Liver (tissue), 9 donors: ENCODE measurements around the gene CARD16. TPM values are rescaled to one million over a fixed set of nuclear protein-coding genes. Genes with fewer than 3 reads are reported as not detected.

ENCODE experiments used
- DNase-seq: peaks from one replicate; pipeline ENCODE4 v3.0.0-alpha.2; 2017; ENCODE audit warnings: low spot score
- H3K27ac ChIP-seq, 2 donors: one replicate each; pipeline ENCODE4 v1.7.0; 2013; ENCODE audit warnings: inconsistent platforms in 2 of 2, low read length in 2 of 2, control low read depth in 1 of 2, low read depth in 1 of 2, mild to moderate bottlenecking in 1 of 2
- H3K27me3 ChIP-seq, 4 donors: one replicate each; pipeline versions ENCODE4 v1.6.1 to v1.7.0; 2013; ENCODE audit warnings: low read length in 3 of 4, inconsistent platforms in 1 of 4, mild to moderate bottlenecking in 1 of 4, moderate library complexity in 1 of 4; ENCODE audit not compliant: control insufficient read depth in 4 of 4, insufficient read depth in 4 of 4
- H3K36me3 ChIP-seq, 4 donors: one replicate each; pipeline versions ENCODE4 v1.6.1 to v1.7.0; 2013; ENCODE audit warnings: low read length in 3 of 4, mild to moderate bottlenecking in 3 of 4, low read depth in 1 of 4, moderate library complexity in 1 of 4; ENCODE audit not compliant: control insufficient read depth in 4 of 4, insufficient read depth in 3 of 4
- H3K4me1 ChIP-seq, 4 donors: one replicate each; pipeline versions ENCODE4 v1.6.1 to v1.7.0; 2013; ENCODE audit warnings: low read length in 3 of 4, mild to moderate bottlenecking in 3 of 4, moderate library complexity in 1 of 4; ENCODE audit not compliant: control insufficient read depth in 4 of 4, insufficient read depth in 4 of 4
- H3K4me3 ChIP-seq, 3 donors: one replicate each; pipeline versions ENCODE4 v1.6.1 to v1.7.0; 2013; ENCODE audit warnings: low read length in 3 of 3, control low read depth in 1 of 3, low read depth in 1 of 3, mild to moderate bottlenecking in 1 of 3
- H3K9ac ChIP-seq, 2 donors: one replicate each; pipeline ENCODE4 v1.7.0; 2013; ENCODE audit warnings: low read length in 2 of 2, mild to moderate bottlenecking in 2 of 2, moderate library complexity in 2 of 2, control low read depth in 1 of 2, low read depth in 1 of 2
- H3K9me3 ChIP-seq, 4 donors: one replicate each; pipeline versions ENCODE4 v1.6.1 to v1.7.0; 2013; ENCODE audit warnings: low read length in 3 of 4; ENCODE audit not compliant: control insufficient read depth in 4 of 4
- ATF3 ChIP-seq: IDR thresholded peaks from 2 replicates; pipeline ENCODE4 v1.6.1; 2016; ENCODE audit warnings: antibody characterized with exemption
- EGR1 ChIP-seq, 2 donors: IDR thresholded peaks; 2 replicates each; pipeline ENCODE4 v1.6.1; 2016 to 2018; ENCODE audit warnings: antibody characterized with exemption in 2 of 2, low read depth in 2 of 2
- FOXA1 ChIP-seq: IDR thresholded peaks from 2 replicates; pipeline ENCODE4 v1.6.1; 2016; ENCODE audit warnings: antibody characterized with exemption
- FOXA2 ChIP-seq: IDR thresholded peaks from 2 replicates; pipeline ENCODE4 v1.6.1; 2016; ENCODE audit warnings: antibody characterized with exemption
- GABPA ChIP-seq, 2 donors: IDR thresholded peaks in 1 of 2; conservative IDR thresholded peaks in 1 of 2; 2 replicates each; pipeline ENCODE4 v1.6.1; 2016; ENCODE audit warnings: antibody characterized with exemption in 2 of 2, mild to moderate bottlenecking in 1 of 2, moderate library complexity in 1 of 2
- HNF4A ChIP-seq, 2 donors: conservative IDR thresholded peaks; 2 replicates each; pipeline ENCODE4 v1.6.1; 2016; ENCODE audit warnings: antibody characterized with exemption in 2 of 2, mild to moderate bottlenecking in 2 of 2
- HNF4G ChIP-seq: IDR thresholded peaks from 2 replicates; pipeline ENCODE4 v1.6.1; 2016; ENCODE audit warnings: antibody characterized with exemption
- JUND ChIP-seq, 2 donors: IDR thresholded peaks; 2 replicates each; pipeline ENCODE4 v1.6.1; 2016; ENCODE audit warnings: antibody characterized with exemption in 2 of 2
- MAX ChIP-seq: IDR thresholded peaks from 2 replicates; pipeline ENCODE4 v1.6.1; 2016; ENCODE audit warnings: antibody characterized with exemption
- NR2F2 ChIP-seq: IDR thresholded peaks from 2 replicates; pipeline ENCODE4 v1.6.1; 2016; ENCODE audit warnings: antibody characterized with exemption
- RAD21 ChIP-seq, 2 donors: IDR thresholded peaks; 2 replicates each; pipeline ENCODE4 v1.6.1; 2016; ENCODE audit warnings: antibody characterized with exemption in 2 of 2, mild to moderate bottlenecking in 2 of 2
- RXRA ChIP-seq, 2 donors: IDR thresholded peaks; 2 replicates each; pipeline ENCODE4 v1.6.1; 2017 to 2018; ENCODE audit warnings: antibody characterized with exemption in 2 of 2, mild to moderate bottlenecking in 1 of 2
- SP1 ChIP-seq: IDR thresholded peaks from 2 replicates; pipeline ENCODE4 v1.6.1; 2018; ENCODE audit warnings: antibody characterized with exemption, mild to moderate bottlenecking
- YY1 ChIP-seq: IDR thresholded peaks from 2 replicates; pipeline ENCODE4 v1.6.1; 2016; ENCODE audit warnings: antibody characterized with exemption, mild to moderate bottlenecking
- ZBTB33 ChIP-seq: IDR thresholded peaks from 2 replicates; pipeline ENCODE4 v1.6.1; 2016; ENCODE audit warnings: antibody characterized with exemption
- WGBS: extraction: QIAGEN DNeasy Blood & Tissue Kit; methylation state at CpG from one replicate; pipeline ENCODE4 v1.1.7; 2013; 5-methylcytosine and 5-hydroxymethylcytosine counted together
- polyA plus RNA-seq, 2 donors: library from polyadenylated mRNA; stranded (reverse) in 1 of 2; unstranded in 1 of 2; fragments of 200-250 nt in 1 of 2; fragments of >200 nt in 1 of 2; fragmentation: Nextera tagmentation in 1 of 2; extraction: Ambion mirVana in 1 of 2; gene quantifications; one replicate each; pipeline versions ENCODE4 v1.2.1 to v1.2.3, GENCODE V29; 2013 to 2015
- total RNA-seq, 2 donors: library from RNA; depleted of rRNA; stranded (reverse); fragments of >200 nt; gene quantifications; one replicate each; pipeline ENCODE4 v1.2.3, GENCODE V29; 2014
- TF ChIP-seq, protein P1 (sequence below): IDR thresholded peaks from 2 replicates; pipeline ENCODE4 v1.6.1; 2016; ENCODE audit warnings: antibody characterized with exemption, mild to moderate bottlenecking
- TF ChIP-seq, protein P2 (sequence below): fragments of 150-350 bp; IDR thresholded peaks from 2 replicates; pipeline ENCODE4 v1.5.1; 2017; ENCODE audit warnings: improper control_type of control experiment, low read depth, low read length; ENCODE audit not compliant: missing input control
- donor health status: healthy.
- donor health status: healthy.
- donor health status: healthy.
- donor health status: healthy.
- donor health status: healthy.

CARD16 gene
- total and polyA plus RNA-seq, 4 donors: 5.1 to 10.0 (median 8.7) TPM

DNA sequence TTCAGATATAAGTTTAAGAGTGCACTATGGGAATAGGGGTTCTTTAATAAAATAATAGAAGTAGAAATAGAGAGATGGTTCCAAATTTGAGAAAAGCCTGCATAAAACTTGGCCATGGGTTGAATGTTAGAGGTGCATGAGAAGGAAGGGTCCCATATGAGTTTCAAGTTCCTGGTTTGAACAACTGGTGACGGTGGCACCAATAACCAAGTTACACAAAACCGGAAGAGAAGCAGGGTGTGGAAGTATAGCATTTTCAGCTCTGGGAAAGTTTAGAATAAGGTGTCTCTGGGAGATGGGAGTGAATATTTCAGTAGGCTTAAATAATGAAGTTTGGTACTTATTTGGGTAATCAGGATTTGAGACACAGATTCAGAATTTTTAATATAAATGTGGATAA lies 12.6 kb downstream of the CARD16 start:
- Histone ChIP-seq H3K27me3 (no peaks in the 10 kb centered on the region), H3K27ac (no peak overlapping the region), H3K9ac (no peak overlapping the region), H3K4me1 (peaks cover 0 to 18% (median 9%) of the 10 kb centered on the region in 4 donors), H3K4me3 (no peak overlapping the region), H3K9me3 (no peaks in the 10 kb centered on the region), H3K36me3 (peaks cover 0 to 26% (median 9%) of the 10 kb centered on the region in 4 donors)
- TF ChIP-seq NR2F2 (no peak), YY1 (no peak), FOXA1 (no peak)
- DNase-seq: no peak
- 86% methylated on average over 2 of the region's 2 CpGs for WGBS

GRCh38 chr11:105027678-105028077 lies 17.5 kb downstream of the CARD16 start:
- Histone ChIP-seq H3K4me1 (no peaks in the 10 kb centered on the region), H3K27ac (no peak overlapping the region), H3K36me3 (peaks cover 0 to 42% (median 17%) of the 10 kb centered on the region in 4 donors), H3K27me3 (no peaks in the 10 kb centered on the region), H3K9ac (no peak overlapping the region), H3K9me3 (no peaks in the 10 kb centered on the region), H3K4me3 (no peak overlapping the region)
- DNase-seq: no peak
- 71% methylated on average over 3 of the region's 3 CpGs for WGBS
- no peak for TF ChIP-seq ATF3
- TF ChIP-seq GABPA (IDR thresholded peaks at IDR 0.05 in 1 of 2, conservative IDR thresholded peaks at IDR 0.05 in 1 of 2): no peak
- TF ChIP-seq FOXA1: no peak
- TF ChIP-seq ZBTB33: no peak
- TF ChIP-seq HNF4A (conservative IDR thresholded peaks at IDR 0.05): no peak
- no peak for TF ChIP-seq MAX
- TF ChIP-seq RAD21 (IDR thresholded peaks at IDR 0.05): no peak
- TF ChIP-seq JUND (IDR thresholded peaks at IDR 0.05): no peak
- TF ChIP-seq FOXA2: no peak
- no peak for TF ChIP-seq RXRA (IDR thresholded peaks at IDR 0.05)
- TF ChIP-seq, protein P1, sequence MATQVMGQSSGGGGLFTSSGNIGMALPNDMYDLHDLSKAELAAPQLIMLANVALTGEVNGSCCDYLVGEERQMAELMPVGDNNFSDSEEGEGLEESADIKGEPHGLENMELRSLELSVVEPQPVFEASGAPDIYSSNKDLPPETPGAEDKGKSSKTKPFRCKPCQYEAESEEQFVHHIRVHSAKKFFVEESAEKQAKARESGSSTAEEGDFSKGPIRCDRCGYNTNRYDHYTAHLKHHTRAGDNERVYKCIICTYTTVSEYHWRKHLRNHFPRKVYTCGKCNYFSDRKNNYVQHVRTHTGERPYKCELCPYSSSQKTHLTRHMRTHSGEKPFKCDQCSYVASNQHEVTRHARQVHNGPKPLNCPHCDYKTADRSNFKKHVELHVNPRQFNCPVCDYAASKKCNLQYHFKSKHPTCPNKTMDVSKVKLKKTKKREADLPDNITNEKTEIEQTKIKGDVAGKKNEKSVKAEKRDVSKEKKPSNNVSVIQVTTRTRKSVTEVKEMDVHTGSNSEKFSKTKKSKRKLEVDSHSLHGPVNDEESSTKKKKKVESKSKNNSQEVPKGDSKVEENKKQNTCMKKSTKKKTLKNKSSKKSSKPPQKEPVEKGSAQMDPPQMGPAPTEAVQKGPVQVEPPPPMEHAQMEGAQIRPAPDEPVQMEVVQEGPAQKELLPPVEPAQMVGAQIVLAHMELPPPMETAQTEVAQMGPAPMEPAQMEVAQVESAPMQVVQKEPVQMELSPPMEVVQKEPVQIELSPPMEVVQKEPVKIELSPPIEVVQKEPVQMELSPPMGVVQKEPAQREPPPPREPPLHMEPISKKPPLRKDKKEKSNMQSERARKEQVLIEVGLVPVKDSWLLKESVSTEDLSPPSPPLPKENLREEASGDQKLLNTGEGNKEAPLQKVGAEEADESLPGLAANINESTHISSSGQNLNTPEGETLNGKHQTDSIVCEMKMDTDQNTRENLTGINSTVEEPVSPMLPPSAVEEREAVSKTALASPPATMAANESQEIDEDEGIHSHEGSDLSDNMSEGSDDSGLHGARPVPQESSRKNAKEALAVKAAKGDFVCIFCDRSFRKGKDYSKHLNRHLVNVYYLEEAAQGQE: no peak
- TF ChIP-seq YY1: no peak

DNA sequence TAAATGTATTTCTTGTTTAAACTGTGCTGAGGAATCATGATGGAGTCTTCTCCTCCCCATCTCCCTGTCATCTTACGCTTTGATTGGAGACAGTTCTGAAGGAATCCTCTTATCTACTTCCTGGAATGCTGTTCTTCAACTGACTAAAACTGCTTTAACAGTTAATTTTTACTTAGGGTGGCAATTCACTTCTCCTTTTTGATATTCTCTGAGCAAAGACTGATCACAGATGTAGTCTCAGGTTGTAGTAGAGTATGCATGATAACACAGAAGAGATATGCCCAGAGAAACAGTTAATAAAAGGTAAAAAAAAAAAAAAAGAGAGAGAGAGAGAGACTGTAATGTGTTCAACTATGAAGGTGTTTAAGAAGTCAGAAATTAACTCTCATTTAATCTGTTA lies 20.7 kb downstream of the CARD16 start:
- Histone ChIP-seq H3K36me3 (peaks cover 0 to 25% (median 10%) of the 10 kb centered on the region in 4 donors), H3K27me3 (no peaks in the 10 kb centered on the region), H3K4me1 (no peaks in the 10 kb centered on the region), H3K9me3 (no peaks in the 10 kb centered on the region), H3K9ac (no peak overlapping the region), H3K4me3 (no peak overlapping the region), H3K27ac (no peak overlapping the region)
- DNase-seq: no peak
- TF ChIP-seq, protein P2, sequence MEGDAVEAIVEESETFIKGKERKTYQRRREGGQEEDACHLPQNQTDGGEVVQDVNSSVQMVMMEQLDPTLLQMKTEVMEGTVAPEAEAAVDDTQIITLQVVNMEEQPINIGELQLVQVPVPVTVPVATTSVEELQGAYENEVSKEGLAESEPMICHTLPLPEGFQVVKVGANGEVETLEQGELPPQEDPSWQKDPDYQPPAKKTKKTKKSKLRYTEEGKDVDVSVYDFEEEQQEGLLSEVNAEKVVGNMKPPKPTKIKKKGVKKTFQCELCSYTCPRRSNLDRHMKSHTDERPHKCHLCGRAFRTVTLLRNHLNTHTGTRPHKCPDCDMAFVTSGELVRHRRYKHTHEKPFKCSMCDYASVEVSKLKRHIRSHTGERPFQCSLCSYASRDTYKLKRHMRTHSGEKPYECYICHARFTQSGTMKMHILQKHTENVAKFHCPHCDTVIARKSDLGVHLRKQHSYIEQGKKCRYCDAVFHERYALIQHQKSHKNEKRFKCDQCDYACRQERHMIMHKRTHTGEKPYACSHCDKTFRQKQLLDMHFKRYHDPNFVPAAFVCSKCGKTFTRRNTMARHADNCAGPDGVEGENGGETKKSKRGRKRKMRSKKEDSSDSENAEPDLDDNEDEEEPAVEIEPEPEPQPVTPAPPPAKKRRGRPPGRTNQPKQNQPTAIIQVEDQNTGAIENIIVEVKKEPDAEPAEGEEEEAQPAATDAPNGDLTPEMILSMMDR: no peak
- TF ChIP-seq NR2F2 (no peak), HNF4G (no peak), MAX (no peak), ATF3 (no peak), EGR1 (IDR thresholded peaks at IDR 0.05; ENCODE audit: low read depth in 2 of 2) (no peak), YY1 (no peak), RAD21 (IDR thresholded peaks at IDR 0.05) (no peak), SP1 (no peak), JUND (IDR thresholded peaks at IDR 0.05) (no peak)
- WGBS: 82% methylated on average over 1 of the region's 1 CpG
